ENCODE data around the gene MTAP.

DNA sequence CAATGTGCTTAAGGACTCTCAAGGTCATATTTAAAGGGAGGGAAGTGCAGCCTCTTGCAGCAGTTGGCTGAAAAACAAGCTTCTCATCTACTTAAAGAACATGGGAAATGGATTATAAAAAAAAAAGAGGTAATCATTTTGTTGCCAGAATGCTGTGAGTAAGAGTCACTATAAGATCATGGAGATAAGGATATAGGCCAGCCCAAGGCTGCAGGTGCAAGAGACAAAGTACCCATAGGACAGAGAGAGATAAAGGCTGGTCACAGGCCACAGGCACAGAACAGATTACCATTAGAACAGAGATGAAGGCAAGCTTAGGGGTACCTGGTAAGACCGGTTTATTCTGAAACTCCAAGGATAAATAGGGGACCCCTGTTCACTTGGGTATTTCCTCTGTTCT is 121.3 kb downstream of the MTAP start:
- TF ChIP-seq ZNF764 (CRISPR knock-in tag; IDR thresholded peaks at IDR 0.05; ENCODE audit: low read depth) (no peak), ZBTB7A (IDR thresholded peaks at IDR 0.05; ENCODE audit: borderline replicate concordance, control insufficient read depth, low read depth, low read length) (no peak)
- TF ChIP-seq, protein P1, sequence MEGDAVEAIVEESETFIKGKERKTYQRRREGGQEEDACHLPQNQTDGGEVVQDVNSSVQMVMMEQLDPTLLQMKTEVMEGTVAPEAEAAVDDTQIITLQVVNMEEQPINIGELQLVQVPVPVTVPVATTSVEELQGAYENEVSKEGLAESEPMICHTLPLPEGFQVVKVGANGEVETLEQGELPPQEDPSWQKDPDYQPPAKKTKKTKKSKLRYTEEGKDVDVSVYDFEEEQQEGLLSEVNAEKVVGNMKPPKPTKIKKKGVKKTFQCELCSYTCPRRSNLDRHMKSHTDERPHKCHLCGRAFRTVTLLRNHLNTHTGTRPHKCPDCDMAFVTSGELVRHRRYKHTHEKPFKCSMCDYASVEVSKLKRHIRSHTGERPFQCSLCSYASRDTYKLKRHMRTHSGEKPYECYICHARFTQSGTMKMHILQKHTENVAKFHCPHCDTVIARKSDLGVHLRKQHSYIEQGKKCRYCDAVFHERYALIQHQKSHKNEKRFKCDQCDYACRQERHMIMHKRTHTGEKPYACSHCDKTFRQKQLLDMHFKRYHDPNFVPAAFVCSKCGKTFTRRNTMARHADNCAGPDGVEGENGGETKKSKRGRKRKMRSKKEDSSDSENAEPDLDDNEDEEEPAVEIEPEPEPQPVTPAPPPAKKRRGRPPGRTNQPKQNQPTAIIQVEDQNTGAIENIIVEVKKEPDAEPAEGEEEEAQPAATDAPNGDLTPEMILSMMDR (IDR thresholded peaks at IDR 0.05 in 2 of 3, conservative IDR thresholded peaks at IDR 0.05 in 1 of 3; ENCODE audit: insufficient read depth in 2 of 3, low read depth in 1 of 3, low read length in 3 of 3): no peak
